ENCODE results near the gene PKN2.
"Not testable (repeated sequence)": the region's sequence is repeated elsewhere in the genome, so short reads cannot be mapped to it uniquely, and the experiment has no call there.

The PKN2 gene

GRCh38 chr1:88800382-88801051 is 116.4 kb downstream of the PKN2 start:
- DNase-seq, result peak; percentile 29

GRCh38 chr1:88801575-88802208 is 117.6 kb downstream of the PKN2 start:
- no peak for DNase-seq

GRCh38 chr1:88802404-88802803 is 118.3 kb downstream of the PKN2 start:
- no peak for DNase-seq

GRCh38 chr1:88802950-88803349 is 118.9 kb downstream of the PKN2 start:
- no peak for DNase-seq

- DNase-seq, result no peak
These were observed 119.4 kb downstream of the PKN2 start for GRCh38 chr1:88803444-88803843.

GRCh38 chr1:88812366-88812765 is 128.3 kb downstream of the PKN2 start:
- no peak for DNase-seq

GRCh38 chr1:88813471-88813870 is 129.4 kb downstream of the PKN2 start:
- no peak for DNase-seq

- DNase-seq, result not testable (repeated sequence)
These were observed 135.6 kb downstream of the PKN2 start for GRCh38 chr1:88819642-88820041.

GRCh38 chr1:88825721-88826120 is 141.6 kb downstream of the PKN2 start:
- no peak for DNase-seq

GRCh38 chr1:88847643-88848042 is 163.6 kb downstream of the PKN2 start:
- no peak for DNase-seq

GRCh38 chr1:88851303-88852063 is 167.4 kb downstream of the PKN2 start:
- DNase-seq, result no peak

- DNase-seq, result no peak
These were observed 183.9 kb downstream of the PKN2 start for GRCh38 chr1:88867743-88868521.

GRCh38 chr1:88869644-88870043 is 185.6 kb downstream of the PKN2 start:
- not testable (repeated sequence) for DNase-seq

- DNase-seq, result no peak
These were observed 189.8 kb downstream of the PKN2 start for GRCh38 chr1:88873737-88874349.

GRCh38 chr1:88875595-88875994 is 191.5 kb downstream of the PKN2 start:
- no peak for DNase-seq

- DNase-seq, result no peak
These were observed 192.7 kb downstream of the PKN2 start for GRCh38 chr1:88876573-88877365.

GRCh38 chr1:88877382-88877825 is 193.3 kb downstream of the PKN2 start:
- DNase-seq, result peak; percentile 14

GRCh38 chr1:88877911-88878310 is 193.8 kb downstream of the PKN2 start:
- no peak for DNase-seq

- no peak for DNase-seq
These were observed 194.7 kb downstream of the PKN2 start for GRCh38 chr1:88878731-88879130.

- not testable (repeated sequence) for DNase-seq
These were observed 196.6 kb downstream of the PKN2 start for GRCh38 chr1:88880717-88881116.

GRCh38 chr1:88883156-88883555 is 199.1 kb downstream of the PKN2 start:
- DNase-seq, result no peak
